VCaP (cell line): Measurements from ENCODE around the gene ADISSP.

Source experiments
- H3K27ac ChIP-seq: fragments of 450-650 bp; 2 replicates; pipeline ENCODE4 v1.5.1; 2017
- TF ChIP-seq, protein P1 (sequence below): fragments of 450-650 bp; conservative IDR thresholded peaks from 2 replicates; pipeline ENCODE4 v1.5.1; 2017; ENCODE audit warnings: mild to moderate bottlenecking, moderate library complexity

Gene ADISSP

DNA sequence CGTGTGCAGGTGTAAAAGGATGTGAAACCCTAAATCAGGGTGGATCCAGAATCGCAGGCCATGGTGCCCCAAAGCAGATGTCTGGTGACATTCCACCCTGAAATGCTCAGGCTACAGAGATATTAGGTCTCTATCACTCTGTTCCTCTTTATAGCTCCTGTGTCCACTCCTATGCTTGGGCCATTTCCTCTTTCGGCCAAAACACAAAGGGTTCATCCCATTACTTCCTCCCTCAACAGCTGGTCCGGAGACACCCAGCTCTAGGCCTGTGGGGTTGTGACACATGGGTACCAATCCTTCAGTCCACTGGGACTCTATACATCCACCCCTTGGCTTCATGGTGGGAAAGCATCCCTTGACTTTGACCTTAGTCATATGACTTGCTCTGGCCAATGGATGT is 53.5 kb downstream of the ADISSP start:
- TF ChIP-seq, protein P1, sequence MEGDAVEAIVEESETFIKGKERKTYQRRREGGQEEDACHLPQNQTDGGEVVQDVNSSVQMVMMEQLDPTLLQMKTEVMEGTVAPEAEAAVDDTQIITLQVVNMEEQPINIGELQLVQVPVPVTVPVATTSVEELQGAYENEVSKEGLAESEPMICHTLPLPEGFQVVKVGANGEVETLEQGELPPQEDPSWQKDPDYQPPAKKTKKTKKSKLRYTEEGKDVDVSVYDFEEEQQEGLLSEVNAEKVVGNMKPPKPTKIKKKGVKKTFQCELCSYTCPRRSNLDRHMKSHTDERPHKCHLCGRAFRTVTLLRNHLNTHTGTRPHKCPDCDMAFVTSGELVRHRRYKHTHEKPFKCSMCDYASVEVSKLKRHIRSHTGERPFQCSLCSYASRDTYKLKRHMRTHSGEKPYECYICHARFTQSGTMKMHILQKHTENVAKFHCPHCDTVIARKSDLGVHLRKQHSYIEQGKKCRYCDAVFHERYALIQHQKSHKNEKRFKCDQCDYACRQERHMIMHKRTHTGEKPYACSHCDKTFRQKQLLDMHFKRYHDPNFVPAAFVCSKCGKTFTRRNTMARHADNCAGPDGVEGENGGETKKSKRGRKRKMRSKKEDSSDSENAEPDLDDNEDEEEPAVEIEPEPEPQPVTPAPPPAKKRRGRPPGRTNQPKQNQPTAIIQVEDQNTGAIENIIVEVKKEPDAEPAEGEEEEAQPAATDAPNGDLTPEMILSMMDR: no peak
- H3K27ac ChIP-seq: no peak overlapping the region

DNA sequence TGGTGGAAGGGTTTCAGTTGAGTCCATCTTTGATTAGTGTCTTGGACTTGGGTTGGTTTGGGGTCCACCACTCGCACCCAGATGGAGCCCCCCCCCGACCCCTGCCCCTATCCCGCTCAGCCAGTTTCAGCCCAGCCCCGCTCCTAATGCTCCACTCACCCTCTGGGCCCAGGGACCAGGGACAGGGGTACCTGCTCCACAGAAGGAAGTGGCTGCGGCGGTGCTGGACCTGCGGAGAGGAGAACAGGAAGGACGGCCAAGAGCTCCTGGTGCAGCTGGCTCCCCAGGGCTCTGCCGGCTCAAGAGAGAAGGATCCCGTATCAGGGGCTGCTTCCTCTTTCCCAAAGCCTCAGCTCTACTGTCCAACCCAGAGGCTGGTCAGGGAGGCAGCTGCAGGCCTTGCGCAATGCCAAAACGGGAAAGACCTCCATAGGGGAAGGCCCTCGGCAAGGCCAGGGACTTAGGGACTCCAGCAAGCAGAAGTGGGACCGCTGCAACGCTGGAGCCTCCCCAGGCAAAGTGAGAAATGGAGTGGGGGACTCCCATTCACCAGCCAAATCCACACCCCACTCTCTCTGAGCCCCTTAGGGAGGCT is 55.2 kb downstream of the ADISSP start, which contains the start of gene SIGLEC1:
SIGLEC1 (minus strand) TSS at position 322 of the 595 bp plus-strand sequence. CDS start 5,472 bp downstream, outside the sequence.
- TF ChIP-seq, protein P1: no peak
- H3K27ac ChIP-seq: no peak within 1 kb of the TSS

DNA sequence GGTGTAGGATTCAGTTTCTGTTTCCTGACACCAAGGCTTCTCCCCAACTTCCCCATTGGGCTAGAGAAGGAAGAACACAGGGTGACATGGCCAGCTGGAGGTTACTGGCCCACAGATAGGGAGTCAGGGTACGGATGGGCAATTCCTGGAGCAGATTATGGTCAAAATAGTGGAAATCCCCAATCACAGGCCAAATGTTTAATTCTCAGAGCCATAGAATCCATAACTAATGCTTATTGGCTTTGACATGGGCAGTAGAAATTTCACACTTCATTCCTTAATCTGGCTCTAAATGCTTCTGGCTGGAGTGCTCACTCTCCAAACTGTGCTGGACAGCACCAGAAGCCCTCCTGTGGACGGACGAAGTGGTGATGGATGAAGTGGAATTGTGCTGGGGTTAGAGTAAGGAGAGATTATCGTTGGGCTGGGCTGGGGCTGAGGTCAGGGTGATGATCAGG is 56.0 kb downstream of the ADISSP start:
- TF ChIP-seq, protein P1: no peak
- no peak overlapping the region for H3K27ac ChIP-seq

DNA sequence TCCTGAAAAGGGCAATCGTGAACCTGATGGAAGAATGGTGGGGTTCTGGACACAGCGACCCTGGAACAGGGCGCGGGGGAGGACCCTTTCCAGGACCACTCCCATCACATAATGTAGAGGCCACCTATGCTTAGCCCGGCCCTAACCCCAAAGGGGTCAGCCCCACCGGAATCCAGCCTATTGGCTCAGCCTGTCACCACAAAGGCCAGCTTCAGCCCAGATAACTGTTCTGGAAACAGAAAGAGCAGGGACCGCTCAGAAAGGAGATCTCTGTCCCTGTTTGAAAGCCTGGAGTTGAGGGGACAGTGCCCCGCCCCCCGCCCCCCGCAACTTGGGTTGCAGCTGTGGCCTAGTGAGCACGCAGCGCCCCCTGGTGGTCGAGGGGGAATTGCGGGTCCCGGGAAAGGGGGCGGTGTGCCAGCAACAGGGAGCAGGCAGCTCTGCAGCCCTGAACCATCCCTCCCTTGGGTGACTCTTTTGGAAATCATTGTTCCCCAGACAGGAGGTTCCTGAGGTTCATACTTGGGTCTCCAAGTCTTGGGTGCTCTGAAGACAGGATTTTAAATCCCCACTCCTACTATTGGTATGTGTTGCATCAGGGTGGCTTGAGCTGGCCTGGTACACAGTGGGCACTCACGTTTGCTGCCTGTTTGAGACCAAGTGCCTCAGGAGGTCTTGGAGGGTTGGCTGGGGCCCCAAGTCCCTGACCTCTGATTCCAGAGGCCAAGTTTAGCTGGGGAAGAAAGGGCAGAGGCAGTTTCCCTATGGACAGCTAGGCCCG is 56.7 kb downstream of the ADISSP start:
- TF ChIP-seq, protein P1: peak; percentile 92
- no peak overlapping the region for H3K27ac ChIP-seq

DNA sequence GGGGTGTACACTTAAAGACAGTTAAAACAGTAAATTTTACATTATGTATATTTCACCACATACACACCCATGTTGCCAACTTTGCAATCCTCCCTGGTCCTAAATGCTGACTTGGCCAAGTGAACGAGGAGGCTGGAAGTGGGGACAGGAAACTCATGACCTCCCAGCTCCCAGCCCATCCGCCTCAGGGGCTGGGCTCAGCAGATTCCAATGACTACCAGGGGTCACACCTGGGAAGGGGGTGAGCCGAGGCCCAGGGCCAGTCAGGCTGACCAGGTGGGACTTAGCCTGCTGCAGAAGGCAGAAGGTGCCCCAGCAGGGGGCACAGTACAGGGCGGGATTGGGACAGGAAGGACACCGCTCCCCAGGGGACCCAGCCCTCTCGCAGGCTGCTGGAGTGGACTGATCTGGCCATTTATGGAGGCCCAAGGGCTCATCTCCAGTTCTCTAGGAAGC is 57.5 kb downstream of the ADISSP start:
- H3K27ac ChIP-seq: no peak overlapping the region
- TF ChIP-seq, protein P1: no peak

DNA sequence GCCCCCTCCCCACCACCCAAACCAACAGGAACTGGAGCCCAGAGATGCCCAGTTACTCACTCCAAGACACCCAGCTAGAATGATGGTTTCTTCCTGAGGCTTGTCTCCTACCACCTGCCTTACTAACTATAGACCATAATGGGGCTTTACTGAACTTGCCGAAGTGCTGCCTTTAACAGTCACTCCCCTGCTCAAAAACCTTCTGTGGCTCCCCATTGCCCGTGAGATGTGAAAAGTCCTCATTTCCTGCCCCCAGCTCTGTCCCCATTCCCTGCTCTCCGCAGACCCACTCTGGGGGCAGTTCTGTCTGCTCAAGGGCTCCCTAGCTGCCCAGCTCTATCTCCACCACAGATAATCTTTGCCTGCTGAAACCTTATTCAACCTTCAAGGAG is 60.0 kb downstream of the ADISSP start:
- no peak overlapping the region for H3K27ac ChIP-seq
- TF ChIP-seq, protein P1: no peak

DNA sequence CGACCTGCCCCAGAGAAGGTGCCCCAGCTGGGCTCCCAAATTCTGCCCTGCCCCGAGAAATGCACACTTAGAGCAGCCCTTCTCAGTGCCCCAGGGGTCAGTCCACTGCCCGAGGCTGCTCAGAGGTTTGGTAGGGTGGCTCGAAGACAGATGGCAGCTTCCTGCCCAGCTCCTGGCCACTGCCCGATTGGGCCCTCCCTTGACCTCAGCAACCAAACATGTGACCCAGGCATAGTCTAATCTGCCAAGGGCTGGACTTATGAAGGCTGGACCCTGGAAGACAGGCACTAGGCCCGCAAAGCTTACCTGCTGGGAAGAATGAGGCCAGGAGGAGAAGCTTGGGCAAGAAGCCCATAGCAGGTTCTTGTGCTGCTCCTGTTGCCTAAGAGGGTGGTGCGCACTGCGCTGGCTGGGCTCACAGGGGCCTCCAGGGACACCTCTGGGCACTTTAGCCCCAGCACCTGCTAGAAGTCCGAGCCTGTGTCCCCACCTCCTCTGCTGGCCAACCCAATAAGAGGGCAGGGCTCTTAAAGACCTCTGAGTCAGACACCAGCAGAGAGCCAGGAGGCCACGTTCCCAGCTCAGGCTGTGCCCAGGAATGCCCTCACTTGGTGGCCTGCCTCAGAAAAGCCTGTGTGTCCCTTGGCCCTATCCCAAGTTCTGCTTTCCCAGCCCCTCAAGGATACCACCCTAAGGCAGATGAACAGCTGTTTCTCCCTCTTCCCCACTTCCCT is 60.6 kb downstream of the ADISSP start:
- H3K27ac ChIP-seq: no peak overlapping the region
- TF ChIP-seq, protein P1: no peak
